Fibroblast of pulmonary artery (primary cell): ENCODE data around the gene CABP2.
A peak's percentile ranks its signal among the peaks of the same experiment; 100 is the strongest.
"Not testable (repeated sequence)": the region's sequence is repeated elsewhere in the genome, so short reads cannot be mapped to it uniquely, and the experiment has no call there.

Experiments
- DNase-seq: peaks from one replicate; pipeline ENCODE4 v3.0.0-alpha.2; 2010; ENCODE audit warnings: low read depth
- H3K4me3 ChIP-seq: replicated peaks from 2 replicates; pipeline ENCODE4 v1.5.1; 2011; ENCODE audit warnings: low read depth, mild to moderate bottlenecking, control low read depth, low read length, moderate library complexity
- CTCF ChIP-seq: IDR thresholded peaks from 2 replicates; pipeline ENCODE4 v1.5.1; 2011; ENCODE audit warnings: mild to moderate bottlenecking, control low read depth, low read length, inconsistent platforms; ENCODE audit errors: missing control alignments

The CABP2 gene

GRCh38 chr11:67482275-67482826 lies 40.9 kb downstream of the CABP2 start:
- H3K4me3 ChIP-seq: peak overlapping the region; percentile 76
- no peak for DNase-seq
- no peak for TF ChIP-seq CTCF

GRCh38 chr11:67477344-67478050 lies 45.7 kb downstream of the CABP2 start:
- not testable (repeated sequence) for H3K4me3 ChIP-seq, DNase-seq

GRCh38 chr11:67476692-67477091 lies 46.6 kb downstream of the CABP2 start:
- not testable (repeated sequence) for DNase-seq, H3K4me3 ChIP-seq

- no peak for TF ChIP-seq CTCF
- no peak overlapping the region for H3K4me3 ChIP-seq
- no peak for DNase-seq
Observed at GRCh38 chr11:67472882-67473281, 50.4 kb downstream of the CABP2 start.

GRCh38 chr11:67470337-67471002 lies 52.8 kb downstream of the CABP2 start:
- no peak for DNase-seq
- no peak overlapping the region for H3K4me3 ChIP-seq
- no peak for TF ChIP-seq CTCF

- TF ChIP-seq CTCF: no peak
- H3K4me3 ChIP-seq: peak overlapping the region; percentile 67
- no peak for DNase-seq
Observed at GRCh38 chr11:67469508-67469811, 53.8 kb downstream of the CABP2 start.
